GM19239 (cell line): ENCODE measurements around the gene SPIC.
"Not testable (repeated sequence)": the region's sequence is repeated elsewhere in the genome, so short reads cannot be mapped to it uniquely, and the experiment has no call there.

Experiments
- DNase-seq: peaks from one replicate; pipeline ENCODE4 v3.0.0; 2011; ENCODE audit warnings: low spot score; ENCODE audit not compliant: insufficient read length
- FAIRE-seq: peaks from 2 replicates; lab custom pipeline; 2011; peaks lifted over from hg19 to GRCh38; lab: Jason Lieb, UNC

SPIC gene

DNA sequence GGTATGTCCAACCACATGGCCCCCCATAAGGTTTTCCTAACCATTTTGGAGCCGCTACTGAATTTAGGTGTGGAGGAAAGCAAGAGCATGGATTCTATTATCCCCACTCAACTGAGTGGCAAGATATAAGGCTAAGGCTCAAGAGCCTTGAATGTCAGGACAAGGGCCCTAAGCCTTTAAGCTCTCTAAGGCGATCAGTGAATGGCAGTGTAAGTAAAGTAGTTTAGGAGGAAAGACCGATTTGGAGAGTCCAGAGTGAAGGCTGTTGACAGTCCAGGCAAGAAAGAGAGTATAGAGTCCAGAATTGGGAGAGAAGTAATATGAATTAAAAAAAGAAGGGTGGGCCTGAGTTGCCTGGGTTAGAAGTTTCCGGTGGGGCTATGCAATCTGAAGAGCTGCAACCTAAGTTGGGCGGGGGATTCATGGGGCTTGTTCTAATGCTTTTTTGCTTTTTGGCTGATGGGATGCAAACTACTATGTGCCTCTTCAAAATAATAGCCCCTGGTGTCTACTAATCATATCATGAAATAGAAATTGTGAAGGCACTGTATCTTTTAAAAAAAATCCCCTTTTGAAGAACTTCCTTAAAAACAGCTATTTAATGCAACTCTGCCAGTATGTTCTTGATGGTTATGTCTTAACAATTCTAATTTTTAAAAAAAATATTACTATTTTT, at the start of gene SPIC:
Gene SPIC (plus strand): TSS at position 626 of the 676 bp plus-strand sequence. CDS start 1,569 bp downstream, outside the sequence.
- no peak for FAIRE-seq

DNA sequence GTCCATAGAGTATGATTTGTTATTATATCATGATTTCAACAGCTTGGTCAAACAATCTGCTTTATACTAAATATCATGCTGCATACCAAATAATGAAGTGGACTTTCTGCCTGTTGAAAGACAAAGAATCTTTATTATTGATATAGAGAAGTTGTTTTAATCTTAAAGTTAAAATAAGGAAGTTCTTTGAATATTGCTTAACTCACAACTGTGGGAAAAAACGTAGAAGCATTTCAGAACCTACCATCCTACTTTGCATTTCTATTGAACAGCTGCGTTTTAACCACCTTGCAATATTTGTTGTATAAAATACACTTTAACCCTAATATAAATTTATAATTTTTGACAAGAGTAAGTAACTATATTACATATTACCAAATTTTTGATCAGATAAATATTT, 44.7 kb upstream of the SPIC start:
- FAIRE-seq: no peak
- DNase-seq: no peak

More for the DNA sequence above, at the start of gene SPIC:
- no peak for DNase-seq

DNA sequence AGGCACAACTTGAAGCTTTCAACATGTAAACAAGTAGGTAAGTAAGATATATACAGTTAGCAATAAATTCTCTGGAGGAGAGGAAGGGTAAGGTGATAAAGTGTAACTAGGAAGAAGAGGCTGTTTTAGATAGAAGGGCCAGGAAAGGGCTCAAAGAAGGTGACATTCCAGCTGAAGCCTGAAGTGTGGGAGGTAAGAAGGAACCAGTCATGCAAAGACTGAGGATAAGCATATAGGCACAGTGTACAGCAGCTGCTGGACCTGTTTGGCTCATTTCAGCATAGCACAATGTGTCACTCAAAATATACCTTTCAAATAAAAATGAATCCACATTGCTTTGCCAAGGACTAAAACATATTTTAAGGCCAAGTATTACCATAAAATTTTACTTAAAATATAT, 39.0 kb upstream of the SPIC start:
- FAIRE-seq: no peak

GRCh38 chr12:101439236-101439635, 35.9 kb upstream of the SPIC start:
- DNase-seq (no peak), FAIRE-seq (no peak)

More for the DNA sequence above, 39.0 kb upstream of the SPIC start:
- DNase-seq: no peak

GRCh38 chr12:101441461-101442224, 33.5 kb upstream of the SPIC start:
- DNase-seq (no peak), FAIRE-seq (no peak)

DNA sequence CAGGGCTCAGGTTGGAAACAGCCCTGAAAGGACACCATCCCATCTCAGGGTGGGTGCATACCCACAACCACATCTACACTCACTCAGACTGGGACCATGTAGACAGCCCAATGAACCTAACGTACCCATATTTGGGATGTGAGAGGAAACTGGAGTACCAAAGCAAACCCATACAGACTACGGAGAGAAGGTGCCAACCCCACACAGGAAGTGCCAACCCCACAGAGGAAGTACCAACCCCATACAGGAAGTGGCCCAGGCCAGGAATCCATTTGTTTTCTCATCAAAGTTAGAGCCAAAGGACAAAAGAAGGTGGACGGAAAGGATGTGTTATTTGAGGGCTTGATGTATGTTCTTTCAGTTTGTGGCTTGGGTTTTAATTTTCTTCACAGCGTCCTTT, 19.5 kb upstream of the SPIC start:
- FAIRE-seq: no peak

DNA sequence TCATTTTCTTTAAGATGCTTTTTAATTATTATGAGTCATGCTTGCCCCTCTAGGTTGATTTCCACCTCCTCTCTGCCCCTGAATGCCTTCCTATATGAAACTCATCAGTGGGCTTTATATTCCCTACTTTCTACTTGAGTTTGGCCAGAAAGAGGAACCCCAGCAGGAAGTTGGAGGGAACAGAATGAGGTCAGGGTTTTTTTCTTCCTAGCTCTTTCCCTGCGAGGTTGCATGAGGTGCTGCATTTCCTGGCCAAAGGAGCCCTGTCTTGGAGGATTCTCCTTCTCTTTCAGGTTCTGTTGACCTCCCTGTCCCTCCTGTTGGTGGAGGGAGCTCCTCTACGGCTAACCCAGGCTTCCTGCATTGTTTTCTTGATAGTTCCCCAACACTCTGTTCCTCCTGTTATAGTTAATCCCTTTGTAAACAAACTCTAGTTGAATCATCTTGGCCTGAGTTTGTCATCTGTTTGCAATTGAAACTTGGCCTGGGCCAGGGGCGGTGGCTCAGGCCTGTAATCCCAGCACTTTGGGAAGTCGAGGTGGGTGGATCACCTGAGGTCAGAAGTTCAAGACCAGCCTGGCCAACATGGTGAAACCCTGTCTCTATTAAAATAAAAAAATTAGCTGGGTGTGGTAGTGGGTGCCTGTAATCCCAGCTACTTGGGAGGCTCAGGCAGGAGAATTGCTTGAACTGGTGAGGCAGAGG, 15.3 kb upstream of the SPIC start:
- FAIRE-seq (no peak), DNase-seq (no peak)

More for the DNA sequence above, 19.5 kb upstream of the SPIC start:
- no peak for DNase-seq

GRCh38 chr12:101468948-101469347, 6.2 kb upstream of the SPIC start:
- DNase-seq (no peak), FAIRE-seq (no peak)

GRCh38 chr12:101470939-101471338, 4.2 kb upstream of the SPIC start:
- DNase-seq: no peak
- no peak for FAIRE-seq

GRCh38 chr12:101471878-101472277, 3.3 kb upstream of the SPIC start:
- FAIRE-seq, DNase-seq: not testable (repeated sequence)

DNA sequence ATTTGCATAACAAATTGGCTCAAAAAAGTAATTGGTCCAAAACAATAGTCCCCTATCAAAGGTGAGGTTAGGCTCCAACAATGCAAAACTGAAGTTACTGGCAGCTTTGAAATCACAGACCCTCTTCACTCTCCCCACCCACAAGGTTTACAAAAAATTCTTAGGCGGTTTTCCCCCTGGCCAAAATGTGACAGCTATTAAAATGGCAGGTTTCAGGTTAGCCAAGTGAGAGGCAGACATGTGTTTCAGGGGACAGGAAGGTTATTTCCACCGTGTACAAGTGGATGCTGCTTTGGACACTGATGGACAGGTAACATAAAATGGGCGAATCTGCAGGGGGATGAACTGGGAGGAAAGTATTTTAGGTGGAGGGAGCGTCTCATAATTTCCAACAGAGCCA, 888 bp upstream of the SPIC start:
- DNase-seq: no peak
- no peak for FAIRE-seq

DNA sequence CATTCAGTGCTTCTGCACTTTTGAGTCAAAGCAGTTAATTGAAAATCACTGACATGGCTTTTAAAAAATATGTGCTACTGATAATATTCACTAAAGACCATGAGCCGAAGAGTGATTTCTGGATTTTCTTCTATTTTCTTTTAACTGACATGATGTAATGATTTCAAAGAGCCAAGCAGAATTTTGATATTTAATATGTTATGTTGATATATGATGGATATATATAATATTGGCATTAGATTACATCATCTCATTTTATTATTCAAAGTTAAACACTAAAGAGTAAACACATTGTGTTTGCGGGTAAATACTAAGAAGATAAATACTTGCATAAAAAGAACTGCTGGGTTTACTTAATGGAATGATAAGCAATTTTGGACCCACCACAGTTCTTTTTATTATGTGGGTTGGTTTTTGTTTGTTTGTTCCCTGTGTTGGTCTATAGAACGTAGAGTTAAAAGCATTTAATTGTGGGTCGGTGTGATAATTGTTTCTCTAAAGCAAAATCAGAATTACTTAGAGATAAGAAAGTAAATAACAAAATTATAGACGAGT, 692 bp downstream of the SPIC start:
- no peak for DNase-seq

GRCh38 chr12:101480849-101481248, 5.7 kb downstream of the SPIC start:
- FAIRE-seq (no peak), DNase-seq (no peak)

More for the DNA sequence above, 692 bp downstream of the SPIC start:
- FAIRE-seq: no peak

- DNase-seq (no peak), FAIRE-seq (no peak)
Measured at GRCh38 chr12:101485021-101485420, 9.9 kb downstream of the SPIC start.

DNA sequence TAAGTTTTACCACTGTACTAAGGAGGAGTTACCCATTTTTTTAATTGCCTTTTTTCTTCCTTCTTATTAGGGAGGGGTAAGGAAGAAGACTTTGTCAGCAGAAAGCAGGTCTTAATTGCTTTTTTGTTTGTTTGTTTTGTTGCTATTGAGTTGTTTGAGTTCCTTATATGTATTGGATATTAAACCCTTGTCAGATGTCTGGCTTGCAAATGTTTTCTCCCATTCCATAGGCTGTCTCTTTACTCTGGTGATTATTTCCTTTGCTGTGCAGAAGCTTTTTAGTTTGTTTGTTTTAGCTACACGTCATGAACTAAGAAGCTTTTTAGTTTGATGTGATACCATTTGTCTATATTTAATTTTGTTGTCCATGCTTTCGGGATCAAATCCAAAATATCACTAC, 13.3 kb downstream of the SPIC start:
- DNase-seq (no peak), FAIRE-seq (no peak)

DNA sequence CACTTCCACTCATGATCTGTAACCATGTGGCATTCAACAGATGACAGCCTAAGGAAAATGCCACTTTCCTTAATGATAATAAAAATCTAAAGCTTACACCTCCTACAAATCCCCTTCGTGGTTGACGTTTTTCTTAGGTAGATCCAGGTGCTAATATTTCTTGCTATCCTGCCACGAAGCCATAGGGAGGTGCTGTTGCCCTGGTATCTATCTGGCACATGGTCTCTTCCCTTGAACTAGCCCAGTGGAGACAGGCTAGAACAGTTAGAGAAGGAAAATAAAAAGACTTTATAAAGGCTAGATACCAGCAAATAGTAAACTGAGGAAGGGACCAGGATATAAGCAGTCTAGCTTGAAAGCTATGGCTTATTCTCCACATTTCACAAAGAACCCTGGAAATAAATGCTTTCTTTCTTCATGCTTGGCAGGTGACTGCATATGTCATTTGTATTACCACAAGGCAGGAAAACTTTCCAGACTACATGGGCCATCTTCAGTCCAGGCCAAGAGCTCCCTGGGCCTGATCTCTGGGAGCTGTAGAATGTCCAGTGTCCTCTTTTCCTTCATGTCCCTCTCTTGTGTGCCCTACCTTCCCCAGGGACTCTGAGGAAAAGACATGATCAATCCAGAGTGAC, 15.3 kb downstream of the SPIC start:
- FAIRE-seq (no peak), DNase-seq (no peak)

GRCh38 chr12:101491329-101491728, 16.2 kb downstream of the SPIC start:
- FAIRE-seq: no peak

GRCh38 chr12:101493556-101493955, 18.4 kb downstream of the SPIC start:
- FAIRE-seq: no peak
- DNase-seq: no peak

More at GRCh38 chr12:101491329-101491728, 16.2 kb downstream of the SPIC start:
- no peak for DNase-seq

- no peak for DNase-seq
- no peak for FAIRE-seq
Measured at GRCh38 chr12:101498252-101498651, 23.1 kb downstream of the SPIC start.

DNA sequence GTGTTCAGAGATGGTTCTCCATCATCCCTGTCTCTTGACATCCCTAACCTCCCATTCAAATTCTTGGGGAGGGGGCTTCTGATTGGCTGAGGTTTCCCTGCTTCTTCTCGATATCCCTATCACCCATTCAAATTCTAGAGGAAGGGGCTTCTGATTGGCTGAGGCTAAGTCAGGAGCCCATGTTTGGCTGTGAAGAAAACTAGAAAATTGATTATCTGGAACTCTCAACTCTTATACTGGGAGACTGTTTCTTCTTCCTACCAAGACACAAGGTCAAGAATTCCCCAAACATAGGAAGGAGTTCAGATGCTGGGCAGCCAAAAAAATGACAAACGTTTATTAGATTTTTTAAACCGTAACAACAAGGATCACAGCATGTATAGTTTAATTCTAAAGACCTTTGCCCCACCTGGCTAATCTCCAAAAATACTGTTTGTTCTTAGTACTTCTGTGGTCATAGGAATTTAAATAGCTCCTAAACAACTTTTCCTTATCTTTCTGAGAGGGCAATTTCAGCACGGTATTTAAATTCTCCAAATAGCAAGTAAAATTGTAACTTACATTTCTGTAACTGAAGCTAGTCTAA, 26.4 kb downstream of the SPIC start:
- DNase-seq: no peak
- FAIRE-seq: no peak
